Skeletal muscle tissue (tissue), 4 donors: ENCODE measurements around the gene VPS54. TPM values are rescaled to one million over a fixed set of nuclear protein-coding genes. Genes with fewer than 3 reads are reported as not detected.
"Not testable (repeated sequence)": the region's sequence is repeated elsewhere in the genome, so short reads cannot be mapped to it uniquely, and the experiment has no call there.

ENCODE experiments used
- H3K27ac ChIP-seq: one replicate; pipeline ENCODE4 v1.7.0; 2013; ENCODE audit warnings: mild to moderate bottlenecking, low read depth, low read length, inconsistent platforms
- H3K27me3 ChIP-seq, 3 donors: one replicate each; pipeline ENCODE4 v1.7.0; 2013; ENCODE audit warnings: low read length in 3 of 3; ENCODE audit not compliant: control insufficient read depth in 3 of 3, insufficient read depth in 3 of 3
- H3K36me3 ChIP-seq, 3 donors: one replicate each; pipeline ENCODE4 v1.7.0; 2013; ENCODE audit warnings: low read length in 3 of 3; ENCODE audit not compliant: control insufficient read depth in 3 of 3, insufficient read depth in 3 of 3
- H3K4me1 ChIP-seq, 3 donors: one replicate each; pipeline ENCODE4 v1.7.0; 2013; ENCODE audit warnings: low read length in 3 of 3, mild to moderate bottlenecking in 3 of 3; ENCODE audit not compliant: control insufficient read depth in 3 of 3, insufficient read depth in 3 of 3
- H3K4me3 ChIP-seq, 3 donors: one replicate each; pipeline ENCODE4 v1.7.0; 2013; ENCODE audit warnings: low read length in 3 of 3
- H3K9ac ChIP-seq, 3 donors: one replicate each; pipeline ENCODE4 v1.7.0; 2013; ENCODE audit warnings: low read length in 3 of 3, mild to moderate bottlenecking in 3 of 3, moderate library complexity in 2 of 3, low read depth in 1 of 3
- H3K9me3 ChIP-seq, 3 donors: one replicate each; pipeline ENCODE4 v1.7.0; 2013; ENCODE audit warnings: low read length in 3 of 3; ENCODE audit not compliant: control insufficient read depth in 3 of 3
- total RNA-seq: library from RNA; depleted of rRNA; stranded (reverse); fragments of >200 nt; gene quantifications from one replicate; pipeline ENCODE4 v1.2.3, GENCODE V29; 2014
- donor health status: Osteomylitis.

Gene VPS54
- total RNA-seq, 1 donor from 2014 or later: 25.1 TPM

DNA sequence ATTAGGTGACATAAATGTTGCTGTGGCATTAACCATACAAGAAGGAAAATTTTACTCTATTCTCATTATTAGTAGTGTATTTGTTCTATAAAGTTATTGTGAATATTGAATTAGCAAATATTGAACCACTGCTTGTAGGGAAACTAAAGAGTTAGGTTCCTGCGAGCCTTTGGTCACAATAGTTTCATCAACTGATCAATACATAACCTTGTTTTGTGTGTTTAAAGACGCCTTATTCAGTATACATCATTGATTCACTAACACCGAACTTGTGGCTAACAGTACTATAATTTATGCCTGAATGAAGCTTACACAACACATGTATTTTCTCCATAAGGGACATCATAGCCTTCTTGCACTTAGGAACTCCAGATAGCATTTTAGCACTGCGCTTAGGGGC lies 36.9 kb downstream of the VPS54 start:
- no peak overlapping the region for H3K4me3 ChIP-seq
- H3K9ac ChIP-seq: no peak overlapping the region
- peaks cover 0 to 3% (median 0%) of the 10 kb centered on the region in 3 donors for H3K4me1 ChIP-seq
- no peak overlapping the region for H3K27ac ChIP-seq
- no peaks in the 10 kb centered on the region for H3K9me3 ChIP-seq
- H3K27me3 ChIP-seq: no peaks in the 10 kb centered on the region
- peaks cover 0 to 20% (median 6%) of the 10 kb centered on the region in 3 donors for H3K36me3 ChIP-seq

DNA sequence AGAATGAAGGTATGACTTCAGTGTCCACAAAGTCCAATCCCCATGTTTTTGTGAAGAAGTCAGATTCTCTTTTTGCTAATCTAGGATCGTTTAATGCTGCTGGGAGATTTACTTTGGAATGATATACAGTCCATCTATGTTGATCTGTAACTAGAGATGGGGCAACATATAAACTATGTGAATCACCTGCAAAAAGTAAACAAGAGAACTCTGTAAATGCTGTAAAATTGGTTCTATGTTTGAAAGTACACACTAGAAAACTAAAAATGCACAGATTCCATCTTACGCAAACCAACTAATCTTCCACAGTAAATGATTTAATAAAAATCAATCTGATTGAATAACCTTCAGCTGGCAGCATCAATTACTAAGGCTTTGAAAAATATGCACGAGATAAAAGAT lies 37.5 kb downstream of the VPS54 start:
- Histone ChIP-seq H3K4me3 (no peak overlapping the region), H3K4me1 (peaks cover 0 to 3% (median 0%) of the 10 kb centered on the region in 3 donors), H3K36me3 (peaks cover 0 to 22% (median 6%) of the 10 kb centered on the region in 3 donors), H3K9ac (no peak overlapping the region), H3K27ac (no peak overlapping the region), H3K9me3 (no peaks in the 10 kb centered on the region), H3K27me3 (no peaks in the 10 kb centered on the region)

DNA sequence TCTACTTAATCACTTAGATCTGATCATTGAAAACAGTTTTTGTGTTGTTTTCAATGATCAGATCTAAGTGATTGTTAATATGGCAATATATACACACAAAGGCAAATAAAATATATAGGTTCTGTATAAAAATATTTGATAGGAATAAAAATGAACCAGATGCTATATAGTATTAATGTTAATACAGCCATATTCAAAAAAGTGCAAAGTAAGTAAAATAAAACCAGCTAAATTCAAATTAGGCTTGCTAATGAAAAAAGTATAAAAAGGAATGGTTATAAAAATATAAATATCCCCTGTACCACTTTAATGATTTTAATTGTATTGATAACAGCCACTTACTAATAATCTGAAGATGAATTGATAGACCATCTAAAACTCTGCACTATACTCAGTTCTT lies 38.4 kb downstream of the VPS54 start:
- Histone ChIP-seq H3K4me1 (no peaks in the 10 kb centered on the region), H3K27ac (no peak overlapping the region), H3K9ac (no peak overlapping the region), H3K36me3 (peaks cover 0 to 22% (median 6%) of the 10 kb centered on the region in 3 donors), H3K9me3 (no peaks in the 10 kb centered on the region), H3K27me3 (no peaks in the 10 kb centered on the region), H3K4me3 (no peak overlapping the region)

DNA sequence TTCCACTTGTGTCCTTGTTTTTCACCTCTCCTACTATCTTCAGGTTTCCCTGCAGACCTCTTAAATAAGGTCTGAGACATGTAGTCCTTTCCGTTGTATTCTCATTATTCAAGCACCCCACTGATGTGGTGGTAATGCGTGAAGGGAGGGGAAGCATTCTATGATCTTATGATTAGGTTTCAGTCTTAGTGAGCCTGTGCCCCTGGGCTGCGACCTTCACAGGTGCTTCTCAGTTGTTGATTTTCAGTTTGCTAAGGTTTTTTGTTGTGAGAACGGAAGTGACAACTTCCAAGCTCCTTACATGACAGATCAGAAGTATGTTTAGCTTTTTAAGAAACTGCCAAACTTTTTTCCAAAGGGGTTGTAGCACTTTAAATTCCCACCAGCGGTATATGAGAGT lies 41.3 kb downstream of the VPS54 start:
- Histone ChIP-seq H3K27ac (no peak overlapping the region), H3K9ac (no peak overlapping the region), H3K9me3 (no peaks in the 10 kb centered on the region), H3K4me1 (no peaks in the 10 kb centered on the region), H3K36me3 (peaks cover 0 to 24% (median 13%) of the 10 kb centered on the region in 3 donors), H3K27me3 (no peaks in the 10 kb centered on the region), H3K4me3 (no peak overlapping the region)

DNA sequence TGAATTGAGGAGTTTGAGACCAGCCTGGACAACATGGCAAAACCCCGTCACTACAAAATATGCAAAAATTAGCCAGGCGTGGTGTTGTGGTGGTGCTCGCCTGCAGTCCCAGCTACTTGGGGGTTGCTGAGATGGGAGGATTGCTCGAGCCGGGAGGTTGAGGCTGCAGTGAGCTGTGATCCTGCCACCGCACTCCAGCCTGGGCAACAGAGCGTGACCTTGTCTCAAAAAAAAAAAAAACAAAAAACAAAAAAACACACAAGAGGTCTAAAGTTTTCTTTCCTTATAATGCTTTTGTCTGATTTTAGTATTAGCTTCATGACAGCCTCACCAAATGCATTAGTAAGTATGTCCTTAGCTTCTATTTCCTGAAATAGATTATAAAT lies 43.1 kb downstream of the VPS54 start:
- peaks cover 3 to 26% (median 19%) of the 10 kb centered on the region in 3 donors for H3K36me3 ChIP-seq
- no peak overlapping the region for H3K9ac ChIP-seq
- no peak overlapping the region for H3K4me3 ChIP-seq
- H3K9me3 ChIP-seq: no peaks in the 10 kb centered on the region
- no peak overlapping the region for H3K27ac ChIP-seq
- no peaks in the 10 kb centered on the region for H3K27me3 ChIP-seq
- H3K4me1 ChIP-seq: no peaks in the 10 kb centered on the region

GRCh38 chr2:63975437-63976124 lies 43.6 kb downstream of the VPS54 start:
- Histone ChIP-seq H3K9me3 (no peaks in the 10 kb centered on the region), H3K27me3 (no peaks in the 10 kb centered on the region), H3K9ac (no peak overlapping the region), H3K27ac (no peak overlapping the region), H3K4me1 (no peaks in the 10 kb centered on the region), H3K36me3 (peaks cover 7 to 28% (median 23%) of the 10 kb centered on the region in 3 donors), H3K4me3 (no peak overlapping the region)

DNA sequence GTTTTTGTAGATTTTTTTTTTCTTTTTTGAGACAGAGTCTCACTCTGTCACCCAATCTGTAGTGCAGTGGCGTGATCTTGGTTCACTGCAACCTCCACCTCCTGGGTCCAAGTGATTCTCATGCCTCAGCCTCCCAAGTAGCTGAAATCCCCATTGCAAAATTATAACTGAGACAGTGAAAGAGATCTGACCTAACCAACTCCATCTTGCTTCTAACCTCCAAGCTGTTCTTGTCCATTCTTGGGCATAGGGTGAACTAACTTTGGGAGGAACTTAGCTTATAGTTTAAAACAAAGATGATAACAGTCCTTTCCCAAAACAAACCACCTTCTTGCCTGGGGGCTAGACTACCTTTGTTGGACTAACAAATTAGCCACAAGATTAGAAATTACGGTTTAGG lies 44.2 kb downstream of the VPS54 start:
- H3K9me3 ChIP-seq, H3K4me1 ChIP-seq, H3K9ac ChIP-seq, H3K27me3 ChIP-seq, H3K27ac ChIP-seq, H3K4me3 ChIP-seq: not testable (repeated sequence)
- H3K36me3 ChIP-seq: peaks cover 7 to 26% (median 21%) of the 10 kb centered on the region in 3 donors

DNA sequence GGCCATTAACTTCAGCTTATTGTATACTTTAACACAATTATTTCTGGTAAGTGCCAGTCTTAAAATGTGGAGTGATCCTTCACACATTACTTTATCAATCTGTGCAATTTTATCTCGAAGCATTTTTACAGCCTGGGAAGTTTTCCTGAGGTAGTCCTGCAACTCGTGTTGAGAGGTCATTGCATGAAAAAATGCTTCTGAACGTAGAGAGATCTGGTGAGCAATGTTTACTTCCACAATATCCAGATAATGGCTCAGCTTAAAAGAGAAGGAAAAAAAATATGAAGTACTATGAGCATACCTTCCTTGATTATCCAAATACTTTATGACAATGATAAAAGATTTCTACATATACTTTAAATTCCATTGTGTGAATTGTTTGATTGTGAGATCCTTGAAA lies 57.0 kb downstream of the VPS54 start:
- Histone ChIP-seq H3K9me3 (no peaks in the 10 kb centered on the region), H3K4me3 (no peak overlapping the region), H3K9ac (no peak overlapping the region), H3K27me3 (no peaks in the 10 kb centered on the region), H3K4me1 (no peaks in the 10 kb centered on the region), H3K36me3 (peaks cover 4 to 16% (median 13%) of the 10 kb centered on the region in 3 donors), H3K27ac (no peak overlapping the region)

DNA sequence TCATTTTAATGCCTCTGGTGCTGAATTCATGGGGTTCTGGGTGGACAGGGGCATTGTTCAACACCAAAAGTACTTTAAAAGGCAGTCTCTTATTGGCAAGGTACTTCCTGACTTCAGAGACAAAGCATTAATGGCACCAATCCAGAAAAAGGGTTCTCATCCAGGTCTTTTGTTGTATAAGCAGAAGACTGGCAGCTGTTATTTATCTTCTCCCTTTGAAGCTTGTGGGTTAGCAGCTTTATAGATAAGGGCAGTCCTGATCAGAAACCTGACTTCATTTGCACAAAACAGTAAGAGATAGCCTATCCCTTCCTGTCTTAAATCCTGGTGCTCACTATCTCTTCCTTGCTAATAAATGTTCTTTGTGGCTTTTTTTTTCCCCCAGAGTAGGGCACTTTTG lies 68.8 kb downstream of the VPS54 start:
- H3K36me3 ChIP-seq: peaks cover 0 to 11% (median 8%) of the 10 kb centered on the region in 3 donors
- no peaks in the 10 kb centered on the region for H3K27me3 ChIP-seq
- no peak overlapping the region for H3K4me3 ChIP-seq
- no peaks in the 10 kb centered on the region for H3K9me3 ChIP-seq
- H3K9ac ChIP-seq: no peak overlapping the region
- H3K27ac ChIP-seq: no peak overlapping the region
- no peaks in the 10 kb centered on the region for H3K4me1 ChIP-seq

- H3K27ac ChIP-seq: no peak overlapping the region
- H3K4me1 ChIP-seq: no peaks in the 10 kb centered on the region
- H3K9ac ChIP-seq: no peak overlapping the region
- H3K4me3 ChIP-seq: no peak overlapping the region
- no peaks in the 10 kb centered on the region for H3K9me3 ChIP-seq
- H3K27me3 ChIP-seq: no peaks in the 10 kb centered on the region
- peaks cover 9 to 17% (median 12%) of the 10 kb centered on the region in 3 donors for H3K36me3 ChIP-seq
These were observed 76.4 kb downstream of the VPS54 start for GRCh38 chr2:63942788-63943187.
